ENCODE data around the gene CGB2.

DNA sequence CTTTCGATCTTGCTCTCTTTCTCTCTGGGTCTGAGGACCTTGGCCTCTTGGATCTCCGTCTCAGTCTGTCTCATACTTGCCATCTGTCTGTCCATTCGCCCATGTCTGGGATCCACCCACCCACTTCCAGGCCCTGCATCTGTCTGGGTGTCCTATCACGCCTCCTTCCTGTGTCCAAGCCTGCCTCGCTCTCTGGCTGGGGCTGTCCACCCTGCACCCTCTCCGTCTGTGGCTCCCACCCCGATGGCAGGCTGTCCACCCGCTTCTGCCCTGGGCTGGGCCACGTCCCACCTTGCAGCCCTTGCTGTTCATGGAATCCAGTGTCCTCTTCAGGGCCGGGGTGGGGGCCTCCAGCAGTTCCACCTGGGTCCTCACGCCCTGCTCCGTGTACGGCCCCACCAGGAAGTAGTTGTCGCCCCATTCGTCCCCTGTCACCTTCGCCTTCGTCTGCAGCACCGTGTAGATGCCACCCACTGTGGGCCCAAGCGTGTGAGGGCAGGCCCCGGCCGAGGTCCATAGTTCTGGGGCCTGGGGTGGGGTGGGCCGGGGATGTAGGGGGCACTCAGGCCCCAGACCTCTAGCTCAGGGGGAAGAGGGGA is 40.6 kb upstream of the CGB2 start:
- TF ChIP-seq EZH2 (IDR thresholded peaks at IDR 0.05; ENCODE audit: low read depth) (no peak), CTCF (conservative IDR thresholded peaks at IDR 0.05) (no peak)

Data from PC-9 (cell line).